OCI-LY7 (cell line): ENCODE results near the gene SELENOS. TPM values are rescaled to one million over a fixed set of nuclear protein-coding genes. Genes with fewer than 3 reads are reported as not detected.

ENCODE experiments used
- BruUV-seq: library from RNA; stranded (reverse); fragments of 400-500 nt; replicated peaks from 2 replicates; lab custom pipeline; 2021; lab: Mats Ljungman, UMichigan
- CTCF ChIA-PET: fragments of 300-600 bp; sonication (Branson Sonifier 250); formaldehyde crosslinking; loops from one replicate; lab custom pipeline; 2022; ENCODE audit warnings: antibody characterized with exemption; ENCODE audit not compliant: unreplicated experiment; lab: Charles Lee
- POLR2A ChIA-PET: fragments of 300-600 bp; sonication (Branson Sonifier 250); formaldehyde crosslinking; loops from one replicate; lab custom pipeline; 2022; ENCODE audit warnings: antibody characterized with exemption; lab: Charles Lee
- DNase-seq: peaks from one replicate; pipeline ENCODE4 v3.0.0-alpha.2; 2015; ENCODE audit warnings: low spot score
- H2AFZ ChIP-seq: fragments of 200-600 bp; sonication (generic), shearing (Covaris generic); 2 replicates; pipeline ENCODE4 v1.6.1; 2014; ENCODE audit warnings: mild to moderate bottlenecking, antibody characterized with exemption, low read length, moderate library complexity
- H3K27ac ChIP-seq: fragments of 200-600 bp; sonication (generic); 2 replicates; pipeline ENCODE4 v1.5.1; 2014; ENCODE audit warnings: mixed run types, low read depth, mild to moderate bottlenecking, moderate library complexity, low read length, inconsistent platforms; ENCODE audit not compliant: poor library complexity, severe bottlenecking
- H3K36me3 ChIP-seq: fragments of 200-600 bp; sonication (generic); 2 replicates; pipeline ENCODE4 v1.6.1; 2014; ENCODE audit warnings: mild to moderate bottlenecking, antibody characterized with exemption, low read length, moderate library complexity, mixed read lengths; ENCODE audit not compliant: insufficient read depth
- H3K4me1 ChIP-seq: fragments of 200-600 bp; sonication (generic); 2 replicates; pipeline ENCODE4 v1.5.1; 2014; ENCODE audit warnings: mild to moderate bottlenecking, low read length; ENCODE audit not compliant: insufficient read depth, poor library complexity, severe bottlenecking
- H3K4me2 ChIP-seq: fragments of 200-600 bp; sonication (generic); 2 replicates; pipeline ENCODE4 v1.6.1; 2014; ENCODE audit warnings: mild to moderate bottlenecking, low read length
- H3K4me3 ChIP-seq: fragments of 200-600 bp; sonication (generic); 2 replicates; pipeline ENCODE4 v1.5.1; 2014; ENCODE audit warnings: mild to moderate bottlenecking, low read depth, low read length; ENCODE audit not compliant: poor library complexity, severe bottlenecking
- H3K79me2 ChIP-seq: fragments of 200-600 bp; sonication (generic); 2 replicates; pipeline ENCODE4 v1.6.1; 2016; ENCODE audit warnings: low read depth, mild to moderate bottlenecking, low read length, moderate library complexity, mixed read lengths; ENCODE audit not compliant: insufficient read depth
- H3K9me2 ChIP-seq: fragments of 200-600 bp; sonication (generic); 2 replicates; pipeline ENCODE4 v1.6.1; 2016; ENCODE audit warnings: mild to moderate bottlenecking, low read length, mixed read lengths; ENCODE audit not compliant: insufficient read depth
- H3K9me3 ChIP-seq: fragments of 200-600 bp; sonication (generic); 2 replicates; pipeline ENCODE4 v1.6.1; 2014; ENCODE audit warnings: mild to moderate bottlenecking, mixed run types, low read length, mixed read lengths
- H4K20me1 ChIP-seq: fragments of 200-600 bp; sonication (generic); 2 replicates; pipeline ENCODE4 v1.6.1; 2014; ENCODE audit warnings: mild to moderate bottlenecking, antibody characterized with exemption, low read length, moderate library complexity, mixed read lengths; ENCODE audit not compliant: insufficient read depth
- EZH2phosphoT487 ChIP-seq: fragments of 200-600 bp; sonication (generic); IDR thresholded peaks from 2 replicates; pipeline ENCODE4 v1.6.1; 2018; ENCODE audit warnings: low read depth, borderline replicate concordance, mild to moderate bottlenecking, mixed run types, antibody characterized with exemption, low read length, moderate library complexity, mixed read lengths
- intact Hi-C: fragments of 100-400 bp; cut with micrococcal nuclease; formaldehyde crosslinking; loops from one replicate; pipeline ENCODE4 v1.10.0; 2022; ENCODE audit not compliant: unreplicated experiment
- total RNA-seq, 2 experiments: library from RNA; depleted of rRNA in 1 of 2; stranded (reverse); fragments of >200 nt in 1 of 2; shearing (Covaris generic) in 1 of 2; gene quantifications; 2 replicates each; pipeline ENCODE4 v1.2.3, GENCODE V29; 2014 to 2022
- TF ChIP-seq, protein P1 (sequence below): fragments of 200-600 bp; sonication (generic); conservative IDR thresholded peaks from 2 replicates; pipeline ENCODE4 v1.5.1; 2014; ENCODE audit warnings: mild to moderate bottlenecking, antibody characterized with exemption, low read length, moderate library complexity, mixed read lengths

Gene SELENOS
- total RNA-seq, 2 experiments from 2014 or later, result 29.1 to 36.1 TPM

DNA sequence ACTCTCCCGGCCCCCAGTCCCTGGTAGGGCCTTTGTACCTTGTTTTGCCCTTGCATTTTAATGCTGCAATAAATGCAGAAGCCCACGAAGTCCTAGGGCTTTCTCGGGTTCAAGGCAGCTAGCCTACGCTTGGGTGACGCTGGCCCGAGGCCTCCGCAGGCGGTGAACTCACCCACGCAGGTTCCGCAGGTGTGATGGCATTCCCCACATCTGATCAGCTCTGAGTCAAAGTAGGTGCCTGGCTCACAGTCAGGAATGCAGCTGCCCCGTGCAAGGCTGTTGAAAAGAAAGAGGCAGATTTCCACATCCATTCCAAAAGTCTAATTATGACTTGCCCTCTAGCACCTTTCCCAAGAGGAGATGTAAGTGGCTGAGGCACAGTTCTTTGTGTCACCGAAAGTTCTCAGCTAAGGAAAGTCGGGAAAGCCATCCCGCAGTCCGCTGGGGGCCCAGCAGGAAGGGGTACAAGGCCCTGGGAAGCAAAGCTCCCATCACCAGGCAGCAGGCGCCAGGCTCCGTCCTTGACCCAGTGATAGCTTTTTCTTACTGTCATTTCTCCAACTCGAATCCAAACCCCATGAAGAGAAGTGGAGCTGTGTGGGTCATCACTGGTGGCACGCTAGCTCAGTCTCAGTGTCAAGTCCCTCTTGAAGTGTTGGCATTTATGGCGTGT is 41.0 kb upstream of the SELENOS start:
- BruUV-seq, result no TSS peak
- TF ChIP-seq, protein P1, sequence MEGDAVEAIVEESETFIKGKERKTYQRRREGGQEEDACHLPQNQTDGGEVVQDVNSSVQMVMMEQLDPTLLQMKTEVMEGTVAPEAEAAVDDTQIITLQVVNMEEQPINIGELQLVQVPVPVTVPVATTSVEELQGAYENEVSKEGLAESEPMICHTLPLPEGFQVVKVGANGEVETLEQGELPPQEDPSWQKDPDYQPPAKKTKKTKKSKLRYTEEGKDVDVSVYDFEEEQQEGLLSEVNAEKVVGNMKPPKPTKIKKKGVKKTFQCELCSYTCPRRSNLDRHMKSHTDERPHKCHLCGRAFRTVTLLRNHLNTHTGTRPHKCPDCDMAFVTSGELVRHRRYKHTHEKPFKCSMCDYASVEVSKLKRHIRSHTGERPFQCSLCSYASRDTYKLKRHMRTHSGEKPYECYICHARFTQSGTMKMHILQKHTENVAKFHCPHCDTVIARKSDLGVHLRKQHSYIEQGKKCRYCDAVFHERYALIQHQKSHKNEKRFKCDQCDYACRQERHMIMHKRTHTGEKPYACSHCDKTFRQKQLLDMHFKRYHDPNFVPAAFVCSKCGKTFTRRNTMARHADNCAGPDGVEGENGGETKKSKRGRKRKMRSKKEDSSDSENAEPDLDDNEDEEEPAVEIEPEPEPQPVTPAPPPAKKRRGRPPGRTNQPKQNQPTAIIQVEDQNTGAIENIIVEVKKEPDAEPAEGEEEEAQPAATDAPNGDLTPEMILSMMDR, result no peak
- no peak for TF ChIP-seq EZH2phosphoT487
- CTCF ChIA-PET, result no interaction called here
- no peaks in the 10 kb centered on the region for H3K36me3 ChIP-seq
- no peak overlapping the region for H3K4me2 ChIP-seq
- H3K4me3 ChIP-seq, result no peak overlapping the region
- H3K9me2 ChIP-seq, result no peaks in the 10 kb centered on the region
- H3K9me3 ChIP-seq, result no peaks in the 10 kb centered on the region
- H3K4me1 ChIP-seq, result no peaks in the 10 kb centered on the region
- no peaks in the 10 kb centered on the region for H4K20me1 ChIP-seq
- DNase-seq, result no peak
- H3K27ac ChIP-seq, result no peak overlapping the region
- no peaks in the 10 kb centered on the region for H3K79me2 ChIP-seq
- H2AFZ ChIP-seq, result no peak overlapping the region
- intact Hi-C loops, result no loop called here
- POLR2A ChIA-PET, result no interaction called here

DNA sequence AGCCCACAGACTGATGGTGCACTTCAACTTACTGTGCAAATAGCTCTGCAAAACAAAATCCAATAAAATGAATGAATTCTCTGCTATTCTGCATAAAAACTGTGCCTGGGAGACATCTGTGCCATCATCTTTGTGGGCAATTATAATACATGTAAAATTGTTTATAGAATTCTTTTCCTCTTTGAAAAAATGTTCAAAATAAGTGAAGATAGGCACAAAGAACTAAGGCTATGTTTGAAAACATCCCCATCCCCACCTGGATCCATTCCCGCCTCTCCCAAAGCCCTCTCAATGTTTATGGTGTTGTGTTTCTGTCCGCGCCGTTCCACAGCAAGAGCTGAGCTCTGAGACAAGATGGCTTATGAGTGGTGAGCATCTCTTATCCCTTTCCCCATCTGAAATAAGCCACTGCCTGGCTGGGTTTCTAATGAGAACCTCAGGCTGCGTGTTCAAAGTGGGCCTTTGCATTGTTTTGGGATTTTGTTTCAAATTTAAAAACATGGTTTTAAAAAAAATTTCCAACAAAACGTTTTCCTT is 40.1 kb upstream of the SELENOS start:
- TF ChIP-seq EZH2phosphoT487, result no peak
- TF ChIP-seq, protein P1, result no peak

DNA sequence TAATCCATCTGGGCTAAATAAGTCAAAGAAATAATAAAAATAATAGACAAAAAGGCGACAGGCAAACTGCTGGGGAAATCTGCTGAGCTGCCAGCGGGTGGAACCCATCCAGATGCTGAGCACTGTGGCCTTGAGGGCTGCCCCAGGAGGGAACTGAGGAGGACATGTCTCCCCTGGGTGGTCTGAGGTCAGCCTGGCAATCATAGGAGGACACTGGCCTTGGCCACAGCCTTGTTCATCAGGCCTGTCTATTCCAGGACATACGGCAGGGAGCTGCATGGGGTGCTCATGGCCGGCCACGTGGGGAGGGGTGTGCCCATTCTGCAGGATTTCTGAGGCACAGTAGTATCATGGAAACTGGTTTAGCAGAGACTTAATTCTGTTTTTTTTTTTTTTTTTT is 39.2 kb upstream of the SELENOS start:
- POLR2A ChIA-PET, result no interaction called here
- Histone ChIP-seq H4K20me1 (no peaks in the 10 kb centered on the region), H3K4me1 (no peaks in the 10 kb centered on the region), H3K4me2 (no peak overlapping the region), H3K9me3 (no peaks in the 10 kb centered on the region), H2AFZ (no peak overlapping the region), H3K9me2 (no peaks in the 10 kb centered on the region), H3K36me3 (no peaks in the 10 kb centered on the region), H3K27ac (no peak overlapping the region), H3K79me2 (no peaks in the 10 kb centered on the region), H3K4me3 (no peak overlapping the region)
- no peak for TF ChIP-seq EZH2phosphoT487
- TF ChIP-seq, protein P1, result no peak
- CTCF ChIA-PET, result no interaction called here
- DNase-seq, result no peak
- BruUV-seq, result no TSS peak
- intact Hi-C loops, result no loop called here

More for the DNA sequence above, 40.1 kb upstream of the SELENOS start:
- CTCF ChIA-PET, result no interaction called here
- H3K4me1 ChIP-seq, result no peaks in the 10 kb centered on the region
- no peaks in the 10 kb centered on the region for H3K9me3 ChIP-seq
- H3K79me2 ChIP-seq, result no peaks in the 10 kb centered on the region
- no peaks in the 10 kb centered on the region for H4K20me1 ChIP-seq
- POLR2A ChIA-PET, result no interaction called here
- no peak overlapping the region for H3K4me2 ChIP-seq
- H3K4me3 ChIP-seq, result no peak overlapping the region
- no TSS peak for BruUV-seq
- intact Hi-C loops, result no loop called here
- no peak overlapping the region for H2AFZ ChIP-seq
- H3K9me2 ChIP-seq, result no peaks in the 10 kb centered on the region
- H3K27ac ChIP-seq, result no peak overlapping the region
- H3K36me3 ChIP-seq, result no peaks in the 10 kb centered on the region
- no peak for DNase-seq
